Hematopoietic multipotent progenitor cell treated with erythropoietin and hydrocortisone succinate and interleukin-3 and kit ligand, for 4 days (in vitro differentiated cells): ENCODE measurements around the gene PHF19.

Source experiments
- DNase-seq: peaks from one replicate; pipeline ENCODE4 v3.0.0-alpha.2; 2015

The PHF19 gene

GRCh38 chr9:120912958-120913646, 36.1 kb upstream of the PHF19 start:
- DNase-seq: no peak

- no peak for DNase-seq
Measured at GRCh38 chr9:120911295-120911837, 34.4 kb upstream of the PHF19 start.

- DNase-seq: no peak
Measured at GRCh38 chr9:120910643-120911042, 33.7 kb upstream of the PHF19 start.

DNA sequence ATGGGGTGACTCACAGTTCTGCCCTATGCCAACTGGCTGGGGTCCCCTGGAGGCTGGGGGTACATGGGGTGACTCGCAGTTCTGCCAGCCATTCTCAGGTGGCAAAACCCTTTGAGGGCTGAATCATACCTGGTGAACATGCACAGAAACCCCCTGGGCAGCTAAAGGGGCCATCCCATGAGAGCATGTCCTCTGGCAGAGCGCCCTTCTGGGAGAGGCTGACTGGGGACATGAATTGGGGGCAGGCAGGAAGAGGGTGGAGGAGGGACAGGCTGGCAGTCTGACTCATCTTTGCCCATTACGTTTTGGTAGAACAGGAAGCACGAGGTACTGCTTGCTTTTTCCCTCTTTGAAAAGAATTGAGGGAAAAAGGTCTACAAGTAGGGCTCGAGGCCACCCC, 32.9 kb upstream of the PHF19 start:
- no peak for DNase-seq

DNA sequence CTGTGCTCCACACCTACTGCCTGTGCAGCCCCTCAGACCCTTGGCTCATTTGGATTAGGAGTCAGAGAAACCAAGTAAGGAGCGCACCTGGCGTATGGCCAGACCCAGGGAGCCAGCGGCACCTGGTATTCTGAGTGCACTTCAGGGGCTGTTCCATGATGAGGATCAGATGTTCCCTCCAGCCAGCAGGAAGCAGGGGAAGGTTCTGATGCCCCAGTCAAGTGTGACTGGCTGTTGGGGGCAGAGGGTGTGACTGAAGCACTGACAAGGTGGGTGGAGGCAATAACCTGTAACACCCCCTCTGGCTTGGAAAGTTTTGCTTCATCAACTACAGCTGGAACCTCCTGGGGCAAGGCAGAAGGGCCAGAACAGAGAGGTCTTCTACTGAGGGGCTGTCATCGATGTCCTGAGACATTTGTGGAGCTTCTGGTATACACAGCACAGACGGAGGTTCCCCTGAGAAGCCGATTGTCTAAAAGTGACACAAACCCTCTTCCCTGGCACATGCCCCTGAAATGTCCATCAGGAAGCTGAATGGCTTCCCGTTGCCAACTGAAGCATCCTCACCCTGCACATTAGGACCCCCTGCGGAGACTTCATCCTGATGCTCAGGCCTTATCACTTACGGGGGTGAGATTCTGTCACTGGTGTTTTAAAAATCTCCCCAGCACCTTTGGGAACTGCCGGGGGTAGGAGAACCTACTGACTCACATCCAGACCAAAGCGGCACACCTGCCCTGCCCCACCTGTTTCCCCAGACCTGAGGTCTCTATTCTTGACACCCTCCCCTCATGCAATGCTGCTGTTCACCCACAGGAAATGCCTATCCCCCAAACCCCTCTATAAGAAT, 28.6 kb upstream of the PHF19 start:
- no peak for DNase-seq

- DNase-seq: no peak
Measured at GRCh38 chr9:120904978-120905301, 28.0 kb upstream of the PHF19 start.

DNA sequence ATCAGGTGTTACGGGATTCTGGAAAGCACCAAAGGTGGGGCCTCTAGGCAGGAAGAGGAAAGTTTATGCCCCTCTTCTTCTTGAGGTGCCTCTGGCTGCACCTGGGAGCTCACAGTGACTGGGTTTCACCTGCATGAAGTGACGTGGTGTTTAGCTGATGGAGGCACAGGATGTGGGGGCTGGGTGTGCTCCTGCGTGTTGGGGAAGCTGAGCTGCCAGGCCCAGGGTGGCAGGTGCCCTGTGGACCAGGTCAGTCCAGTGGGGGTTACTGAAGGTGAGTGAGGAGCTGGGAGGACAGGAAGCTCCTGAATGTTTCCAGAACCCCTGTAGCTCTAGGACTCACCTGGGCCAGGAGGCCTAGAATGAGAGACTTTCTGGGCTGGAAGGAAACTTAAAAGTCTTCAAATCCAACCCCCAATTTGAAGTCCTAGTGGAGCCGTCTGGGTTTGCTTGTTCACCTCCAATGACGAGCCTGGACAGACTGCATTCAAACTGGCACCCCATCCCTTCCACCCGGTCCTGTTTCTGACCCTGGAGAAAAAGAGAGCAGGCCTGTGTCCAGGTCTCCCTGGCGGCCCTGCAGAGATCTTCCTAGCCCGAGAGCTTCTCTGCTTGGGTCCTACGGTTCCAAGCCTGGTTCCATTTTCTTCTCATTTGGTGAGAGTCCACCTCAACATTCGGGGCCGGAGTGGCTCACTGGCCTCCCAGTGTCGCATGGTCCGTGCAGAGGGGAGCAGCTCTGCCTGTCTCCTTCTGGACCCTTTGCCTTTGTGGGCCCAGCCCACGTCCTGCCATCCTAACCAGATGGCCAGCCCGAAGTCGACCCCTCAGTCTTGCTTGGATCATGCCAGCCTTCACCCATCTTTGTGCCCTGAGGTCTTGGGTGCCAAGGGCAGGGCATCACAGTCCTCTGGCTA, 27.3 kb upstream of the PHF19 start:
- DNase-seq: no peak

DNA sequence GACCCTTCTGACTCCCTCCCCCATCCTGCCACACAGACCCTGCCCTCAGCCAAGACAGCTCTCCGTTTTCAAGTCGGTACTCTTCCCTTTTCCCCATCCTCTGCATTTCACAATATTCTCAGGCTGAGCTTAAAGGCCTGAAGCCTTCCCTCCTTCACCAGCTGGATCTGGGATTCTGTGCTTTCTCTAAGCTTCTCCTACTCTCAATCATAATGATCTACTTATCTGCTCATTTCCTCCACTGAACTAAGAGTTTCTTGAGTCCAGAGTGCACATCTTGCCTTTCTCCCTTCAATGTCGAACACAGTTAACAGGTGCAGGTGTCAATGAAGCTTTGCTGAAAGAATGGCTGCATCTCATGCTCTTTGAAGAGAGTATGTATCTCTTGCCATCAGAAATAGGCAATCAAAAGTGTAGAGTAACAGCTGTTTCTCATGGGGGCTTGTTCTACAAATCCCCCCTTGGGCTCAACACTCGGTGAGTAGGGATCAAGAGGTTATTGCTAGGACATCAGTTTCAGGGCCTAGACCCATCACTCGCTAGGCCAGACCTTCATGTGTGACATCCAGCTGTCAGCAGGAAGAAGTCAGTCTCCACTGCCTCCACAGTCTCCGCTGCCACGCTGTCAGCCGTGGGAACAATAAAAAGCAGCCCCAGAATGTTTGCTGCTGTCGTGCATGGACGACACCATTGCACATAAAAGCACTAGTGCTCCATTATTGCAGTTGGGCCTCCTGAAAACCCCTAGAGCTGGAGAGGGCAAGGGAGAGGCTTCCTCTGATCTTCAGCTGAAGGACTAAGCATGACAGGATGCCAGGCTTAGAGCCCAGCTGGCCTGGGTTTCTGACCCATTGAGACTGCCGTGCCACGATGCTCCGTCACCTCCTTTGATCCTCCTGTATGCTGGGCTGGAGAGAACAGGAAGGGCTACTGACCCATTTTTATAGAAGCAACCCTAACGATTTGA, 25.9 kb upstream of the PHF19 start:
- DNase-seq: no peak

DNA sequence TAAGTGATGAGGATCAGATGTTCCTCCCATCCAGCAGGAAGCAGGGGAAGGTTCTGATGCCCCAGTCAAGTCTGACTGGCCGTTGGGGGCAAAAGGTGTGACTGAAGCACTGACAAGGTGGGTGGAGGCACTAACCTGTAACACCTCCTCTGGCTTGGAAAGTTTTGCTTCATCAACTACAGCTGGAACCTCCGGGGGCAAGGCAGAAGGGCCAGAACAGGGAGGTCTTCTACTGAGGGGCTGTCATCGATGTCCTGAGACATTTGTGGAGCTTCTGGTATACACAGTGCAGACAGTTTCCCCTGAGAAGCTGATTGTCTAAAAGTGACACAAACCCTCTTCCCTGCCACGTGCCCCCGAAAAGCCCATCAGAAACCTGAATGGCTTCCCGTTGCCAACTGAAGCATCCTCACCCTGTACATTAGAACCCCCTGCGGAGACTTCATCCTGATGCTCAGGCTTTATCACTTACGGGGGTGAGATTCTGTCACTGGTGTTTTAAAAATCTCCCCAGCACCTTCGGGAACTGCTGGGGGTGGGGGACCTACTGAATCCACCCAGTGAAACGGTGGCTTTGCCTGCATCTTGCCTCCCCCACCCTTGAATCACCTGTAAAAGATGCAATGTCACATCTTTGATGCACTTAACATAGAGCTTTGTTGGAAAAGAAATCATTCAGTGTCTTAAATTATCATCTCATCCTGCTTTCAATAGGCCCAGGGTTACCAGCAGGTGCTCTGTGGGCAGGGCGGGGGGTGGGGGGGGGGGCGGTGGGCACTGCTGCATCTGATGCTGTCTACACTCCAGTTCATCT, 25.0 kb upstream of the PHF19 start:
- DNase-seq: no peak

DNA sequence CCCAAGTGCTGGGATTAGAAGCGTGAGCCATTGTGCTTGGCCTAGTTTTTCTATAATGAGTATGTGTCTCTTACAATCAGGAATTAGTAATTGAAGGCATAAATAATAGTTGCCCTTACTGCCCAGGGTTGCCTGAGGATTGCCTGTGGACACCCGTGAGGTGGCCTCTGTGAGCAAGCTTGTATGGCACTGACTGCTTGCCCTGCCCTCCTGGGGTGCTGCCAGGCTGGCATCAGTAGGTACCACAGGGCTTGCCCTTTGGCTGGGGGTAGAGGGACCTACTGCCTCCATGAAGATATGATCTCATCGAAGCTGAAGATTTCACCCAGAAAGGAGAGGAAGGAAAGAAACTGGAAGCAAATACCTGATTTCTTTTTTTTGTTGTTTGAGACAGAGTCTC, 23.8 kb upstream of the PHF19 start:
- no peak for DNase-seq

DNA sequence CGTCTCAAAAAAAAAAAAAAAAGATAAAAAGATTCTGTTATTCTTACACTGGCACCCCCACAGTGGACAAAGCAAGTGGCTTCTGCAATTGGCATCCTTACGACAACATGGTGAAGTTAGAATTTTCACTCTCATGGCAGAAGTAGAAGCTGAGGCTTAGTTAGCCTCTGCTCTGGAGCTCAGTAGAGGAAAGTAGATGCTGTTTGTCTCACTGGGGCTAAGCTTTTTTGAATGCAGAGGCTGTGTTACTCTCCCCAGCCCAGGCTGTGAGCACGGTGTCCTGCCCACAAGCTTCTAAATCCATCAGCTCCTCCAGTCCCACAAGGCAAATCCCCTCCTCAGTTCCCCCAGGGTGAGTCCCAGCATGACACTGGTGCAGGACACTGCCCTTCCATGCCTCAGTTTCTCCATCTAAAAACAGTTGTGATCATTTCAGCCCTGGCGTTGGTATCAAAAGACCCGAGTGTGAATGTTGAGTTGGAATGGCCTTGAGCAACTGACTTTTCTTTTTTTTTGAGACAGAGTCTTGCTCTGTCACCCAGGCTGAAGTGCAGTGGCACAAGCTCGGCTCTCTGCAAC, 22.6 kb upstream of the PHF19 start:
- DNase-seq: no peak

DNA sequence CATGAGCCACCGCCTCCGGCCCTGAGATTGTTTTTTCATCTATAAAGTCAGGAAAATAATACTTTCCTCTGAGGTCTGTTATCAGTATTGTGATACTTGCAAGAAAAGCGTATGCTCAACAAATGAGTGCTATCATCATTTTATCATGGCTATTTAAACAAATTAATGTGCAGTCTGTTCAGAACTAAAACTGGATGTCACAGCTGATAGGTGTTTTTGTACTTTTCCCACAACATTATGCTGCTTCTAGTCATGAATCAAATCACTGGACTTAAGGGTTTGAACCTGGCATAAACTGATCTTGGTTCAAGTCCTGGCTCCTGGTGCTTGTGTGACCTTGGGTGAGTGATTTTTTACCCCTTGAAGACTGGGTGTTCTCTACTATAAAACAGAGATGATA, 21.4 kb upstream of the PHF19 start:
- no peak for DNase-seq

DNA sequence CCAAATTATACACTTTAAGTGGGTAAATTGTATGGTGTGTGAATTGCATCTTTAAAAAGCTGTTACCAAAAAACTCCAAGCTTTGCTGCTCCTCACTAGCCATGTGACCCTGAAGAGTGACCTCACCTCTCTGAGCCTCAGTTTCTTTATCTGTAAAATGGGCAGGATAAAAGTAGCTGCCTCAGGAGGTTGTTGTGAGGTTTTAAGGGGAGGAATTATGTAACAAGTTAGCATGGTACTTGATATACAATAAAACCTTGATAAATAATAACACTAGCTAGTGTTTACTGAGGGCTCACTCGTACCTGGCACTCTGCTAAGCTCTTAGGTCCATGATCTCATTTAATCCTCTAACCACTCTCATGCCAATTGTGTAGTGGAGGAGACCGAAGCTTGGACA, 19.0 kb upstream of the PHF19 start:
- DNase-seq: no peak

DNA sequence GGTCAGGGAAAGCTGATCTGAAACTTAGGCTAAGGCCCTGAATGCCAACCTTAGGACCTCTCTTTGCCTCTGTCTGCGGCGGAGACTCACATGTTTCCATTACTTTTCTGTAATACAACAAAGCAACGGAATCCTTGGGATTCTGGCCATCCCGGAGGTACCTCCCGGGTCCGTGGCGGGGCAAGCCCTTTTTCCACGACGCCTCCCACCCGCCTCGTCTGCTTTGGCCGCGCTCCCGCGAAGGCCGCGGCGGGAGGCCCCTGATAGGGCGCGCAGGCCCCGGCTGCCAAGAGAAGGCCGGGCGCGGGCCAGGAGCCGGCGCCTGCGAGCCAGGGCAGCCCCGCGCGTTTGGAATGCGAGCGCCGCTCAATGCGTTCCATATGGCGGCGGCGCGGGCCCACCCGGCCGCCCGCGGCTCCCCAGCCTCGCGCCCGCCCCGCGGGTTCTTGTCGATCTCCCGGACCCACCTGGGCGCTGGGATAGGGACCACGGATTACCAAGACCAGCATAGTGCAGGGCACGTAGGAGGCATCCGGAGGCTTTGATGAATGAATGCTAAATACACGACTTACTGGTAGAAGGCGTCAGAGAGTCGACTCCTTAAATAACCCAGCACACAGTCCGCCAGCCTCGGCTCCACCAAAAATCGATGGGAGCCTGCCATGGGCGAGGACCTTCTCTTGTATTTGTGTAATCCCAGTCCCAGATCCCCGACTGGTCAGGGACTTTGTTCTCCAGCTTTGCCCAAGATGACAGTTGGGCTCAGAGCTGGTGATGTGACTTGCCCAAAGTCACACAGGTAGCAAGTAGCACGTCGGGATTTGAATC, 17.5 kb upstream of the PHF19 start:
- no peak for DNase-seq

- no peak for DNase-seq
Measured at GRCh38 chr9:120893611-120894307, 16.8 kb upstream of the PHF19 start.

GRCh38 chr9:120892748-120893610, 16.0 kb upstream of the PHF19 start:
- DNase-seq: peak; percentile 83

GRCh38 chr9:120891884-120892747, 15.1 kb upstream of the PHF19 start:
- no peak for DNase-seq
